Endothelial cell of umbilical vein (primary cell): ENCODE results near the gene SLC9A1.

ENCODE experiments used
- EZH2 ChIP-seq: IDR thresholded peaks from 2 replicates; pipeline ENCODE4 v1.6.1; 2012; ENCODE audit warnings: borderline replicate concordance, low read depth, mild to moderate bottlenecking, moderate library complexity, low read length, inconsistent platforms; ENCODE audit not compliant: severe bottlenecking
- FOS ChIP-seq: IDR thresholded peaks from 2 replicates; pipeline ENCODE4 v1.6.1; 2011; ENCODE audit warnings: mild to moderate bottlenecking, low read length, moderate library complexity, borderline replicate concordance; ENCODE audit not compliant: insufficient read depth
- GATA2 ChIP-seq: IDR thresholded peaks from 2 replicates; pipeline ENCODE4 v1.7.0; 2011; ENCODE audit warnings: low read depth, mild to moderate bottlenecking, moderate library complexity, mixed read lengths, low read length; ENCODE audit not compliant: insufficient read length, insufficient read depth
- JUN ChIP-seq: IDR thresholded peaks from 2 replicates; pipeline ENCODE4 v1.6.1; 2011; ENCODE audit warnings: borderline replicate concordance, low read depth; ENCODE audit not compliant: insufficient read length, insufficient read depth
- MAX ChIP-seq: IDR thresholded peaks from 2 replicates; pipeline ENCODE4 v1.6.1; 2011; ENCODE audit not compliant: insufficient read depth, insufficient read length
- MYC ChIP-seq: IDR thresholded peaks from one replicate; pipeline ENCODE4 v1.6.1; 2011; ENCODE audit warnings: mild to moderate bottlenecking, low read depth, low read length
- POLR2A ChIP-seq: IDR thresholded peaks from 2 replicates; pipeline ENCODE4 v1.6.1; 2012; ENCODE audit warnings: low read depth, mild to moderate bottlenecking, control low read depth, low read length
- POLR2AphosphoS5 ChIP-seq: IDR thresholded peaks from 2 replicates; pipeline ENCODE4 v1.6.1; 2012; ENCODE audit warnings: low read depth, mild to moderate bottlenecking, control low read depth, low read length, moderate library complexity; ENCODE audit not compliant: insufficient read depth
- TF ChIP-seq, protein P1 (sequence below), 2 donors: IDR thresholded peaks; 1 replicate in 1 of 2; 2 replicates in 1 of 2; pipeline ENCODE4 v1.5.1; 2011; ENCODE audit warnings: low read length in 2 of 2, mild to moderate bottlenecking in 2 of 2, moderate library complexity in 2 of 2, control low read depth in 1 of 2, inconsistent platforms in 1 of 2, low read depth in 1 of 2; ENCODE audit not compliant: insufficient read depth in 1 of 2; ENCODE audit errors: extremely low read depth in 1 of 2

GRCh38 chr1:27136236-27136551, 18.7 kb downstream of the SLC9A1 start:
- TF ChIP-seq POLR2A, result no peak
- TF ChIP-seq EZH2, result no peak
- TF ChIP-seq, protein P1, sequence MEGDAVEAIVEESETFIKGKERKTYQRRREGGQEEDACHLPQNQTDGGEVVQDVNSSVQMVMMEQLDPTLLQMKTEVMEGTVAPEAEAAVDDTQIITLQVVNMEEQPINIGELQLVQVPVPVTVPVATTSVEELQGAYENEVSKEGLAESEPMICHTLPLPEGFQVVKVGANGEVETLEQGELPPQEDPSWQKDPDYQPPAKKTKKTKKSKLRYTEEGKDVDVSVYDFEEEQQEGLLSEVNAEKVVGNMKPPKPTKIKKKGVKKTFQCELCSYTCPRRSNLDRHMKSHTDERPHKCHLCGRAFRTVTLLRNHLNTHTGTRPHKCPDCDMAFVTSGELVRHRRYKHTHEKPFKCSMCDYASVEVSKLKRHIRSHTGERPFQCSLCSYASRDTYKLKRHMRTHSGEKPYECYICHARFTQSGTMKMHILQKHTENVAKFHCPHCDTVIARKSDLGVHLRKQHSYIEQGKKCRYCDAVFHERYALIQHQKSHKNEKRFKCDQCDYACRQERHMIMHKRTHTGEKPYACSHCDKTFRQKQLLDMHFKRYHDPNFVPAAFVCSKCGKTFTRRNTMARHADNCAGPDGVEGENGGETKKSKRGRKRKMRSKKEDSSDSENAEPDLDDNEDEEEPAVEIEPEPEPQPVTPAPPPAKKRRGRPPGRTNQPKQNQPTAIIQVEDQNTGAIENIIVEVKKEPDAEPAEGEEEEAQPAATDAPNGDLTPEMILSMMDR (IDR thresholded peaks at IDR 0.05; ENCODE audit: extremely low read depth in 1 of 2, insufficient read depth in 1 of 2, low read depth in 1 of 2, low read length in 2 of 2), result no peak
- no peak for TF ChIP-seq MAX
- TF ChIP-seq POLR2AphosphoS5, result no peak
- TF ChIP-seq MYC, result no peak
- TF ChIP-seq JUN, result no peak
- TF ChIP-seq FOS, result no peak
- no peak for TF ChIP-seq GATA2
